Activated T-helper 1 cell treated with Interleukin-2 at 50 U/mL for 16 hours (primary cell): ENCODE results near the gene OAT.

ENCODE experiments used
- DNase-seq: peaks from one replicate; pipeline ENCODE4 v3.0.0-alpha.2; 2020; ENCODE audit warnings: low read depth

Gene OAT

DNA sequence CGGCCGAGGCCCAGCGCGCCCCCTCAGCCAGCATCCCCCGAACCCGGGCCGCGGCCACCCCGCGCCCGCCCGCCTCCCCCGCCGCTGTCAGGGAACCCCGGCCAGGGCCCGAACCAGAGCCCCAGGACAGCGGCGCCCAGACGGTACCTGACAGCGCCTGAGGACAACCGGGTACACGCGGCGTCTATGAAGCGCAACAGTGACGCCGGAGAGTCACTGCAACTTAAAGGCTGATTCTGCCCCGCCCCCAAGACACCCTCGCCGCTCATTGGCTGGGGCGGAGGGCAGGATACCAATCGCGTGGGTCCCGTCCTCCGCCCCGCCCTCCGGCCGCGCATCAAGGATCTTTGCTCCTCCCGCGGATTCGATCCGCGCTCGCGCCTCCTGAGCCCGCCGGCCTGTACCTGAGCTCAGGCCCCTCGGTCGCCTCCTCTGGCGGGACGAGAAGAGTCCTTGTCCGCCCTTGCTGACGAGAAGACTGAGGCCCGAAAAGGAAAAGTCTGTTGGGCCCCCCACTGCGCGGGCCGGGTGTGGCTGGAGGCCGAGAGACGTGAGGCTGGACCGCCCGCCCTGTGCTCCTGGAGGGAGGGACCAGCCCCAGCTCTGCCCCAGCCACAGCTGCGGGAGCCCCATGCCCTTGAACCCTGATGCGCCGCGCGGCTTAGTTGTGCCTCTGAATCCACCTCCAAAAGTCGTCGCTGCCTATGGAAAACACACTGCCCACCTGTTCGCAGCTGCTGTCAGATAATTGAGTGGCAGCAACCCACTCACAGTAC lies at the start of gene OAT:
Gene OAT (minus strand): TSS at position 198 of the 776 bp plus-strand sequence. CDS start 6,752 bp downstream, outside the sequence.
- peak; percentile 91 for DNase-seq

DNA sequence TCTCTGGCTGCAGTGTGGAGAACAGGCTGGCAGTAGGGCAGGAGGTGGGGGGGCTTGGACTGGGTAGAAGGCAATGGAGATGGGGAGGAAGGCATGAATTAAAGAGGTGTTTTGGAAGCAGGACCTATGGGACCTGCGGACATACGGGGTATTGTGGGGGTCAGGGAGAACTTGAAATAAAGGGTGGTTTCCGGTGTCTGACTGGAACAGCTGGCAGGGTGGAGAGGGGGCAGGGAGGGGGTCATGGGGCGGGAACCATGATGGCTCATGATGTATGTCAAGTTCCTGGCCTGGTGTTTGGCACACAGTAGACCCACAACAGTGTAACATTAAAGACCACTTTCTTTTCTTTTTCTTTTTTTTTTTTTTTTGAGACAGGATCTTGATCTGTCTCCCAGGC lies 48.4 kb upstream of the OAT start:
- no peak for DNase-seq

DNA sequence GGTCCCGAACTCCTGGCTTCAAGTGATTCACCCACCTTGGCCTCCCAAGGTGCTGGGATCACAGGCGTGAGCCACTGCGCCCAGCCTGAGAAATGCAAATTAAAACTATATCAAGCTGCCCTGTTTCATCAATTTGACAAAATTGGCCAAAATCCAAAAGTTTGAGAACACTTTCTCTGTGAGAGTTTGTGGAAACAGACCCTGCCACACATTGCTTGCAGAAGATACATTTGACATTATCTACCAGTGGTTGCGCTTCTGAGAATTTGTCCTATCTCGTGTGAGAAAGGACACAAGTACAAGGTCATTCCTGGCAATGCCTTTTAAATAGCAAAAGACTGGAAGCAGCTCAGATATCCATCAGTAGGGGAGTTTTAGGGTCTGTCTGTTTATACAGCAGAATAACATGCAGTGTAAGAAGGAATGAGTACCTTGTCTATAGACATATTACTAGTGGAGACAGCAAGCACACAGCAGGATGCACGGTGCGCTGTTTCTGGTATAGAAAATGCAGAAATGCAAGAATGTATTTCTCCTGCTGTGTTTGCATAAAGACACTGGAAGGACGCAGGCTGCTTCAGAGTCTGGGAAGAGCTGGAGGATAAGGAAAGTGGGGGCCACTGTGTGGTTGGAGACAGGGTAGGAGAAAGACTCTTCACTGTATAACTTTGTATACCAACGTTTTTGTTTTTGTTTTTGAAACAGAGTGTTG lies 47.2 kb upstream of the OAT start:
- no peak for DNase-seq

DNA sequence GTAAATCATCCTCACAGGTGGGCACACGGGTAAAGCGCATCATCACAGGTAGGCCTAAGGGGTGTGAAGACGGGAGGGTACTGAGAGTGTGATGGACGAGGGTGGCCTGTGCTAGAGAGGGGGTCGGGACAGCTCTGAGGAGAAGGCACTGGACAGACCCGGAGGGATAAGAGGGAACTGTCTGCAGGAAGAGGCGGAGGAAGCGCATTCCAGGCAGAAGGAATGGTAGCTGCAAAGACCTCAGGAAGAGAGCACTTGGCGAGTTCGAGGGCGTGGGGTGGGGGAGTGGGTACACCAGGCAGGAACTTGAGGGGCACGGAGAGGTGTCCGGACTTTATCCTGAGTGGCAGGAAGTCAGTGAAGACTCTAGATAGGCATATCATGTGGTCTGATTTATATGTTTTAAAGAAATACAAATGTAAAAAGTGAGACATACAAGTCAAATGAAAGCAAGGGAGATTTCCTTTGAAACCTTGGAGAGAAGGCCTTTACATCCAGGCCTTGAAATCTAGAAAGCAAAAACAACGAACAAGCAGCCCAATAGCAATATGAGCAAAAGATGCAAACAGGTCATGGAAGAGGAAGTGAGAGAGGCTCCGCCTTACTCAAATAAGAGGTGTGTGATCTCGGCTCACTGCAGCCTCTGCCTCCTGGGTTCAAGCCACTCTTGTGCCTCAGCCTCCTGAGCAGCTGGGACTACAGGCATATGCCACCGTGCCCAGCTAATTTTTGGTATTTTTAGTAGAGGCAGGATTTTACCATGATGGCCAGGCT lies 46.5 kb upstream of the OAT start:
- no peak for DNase-seq

DNA sequence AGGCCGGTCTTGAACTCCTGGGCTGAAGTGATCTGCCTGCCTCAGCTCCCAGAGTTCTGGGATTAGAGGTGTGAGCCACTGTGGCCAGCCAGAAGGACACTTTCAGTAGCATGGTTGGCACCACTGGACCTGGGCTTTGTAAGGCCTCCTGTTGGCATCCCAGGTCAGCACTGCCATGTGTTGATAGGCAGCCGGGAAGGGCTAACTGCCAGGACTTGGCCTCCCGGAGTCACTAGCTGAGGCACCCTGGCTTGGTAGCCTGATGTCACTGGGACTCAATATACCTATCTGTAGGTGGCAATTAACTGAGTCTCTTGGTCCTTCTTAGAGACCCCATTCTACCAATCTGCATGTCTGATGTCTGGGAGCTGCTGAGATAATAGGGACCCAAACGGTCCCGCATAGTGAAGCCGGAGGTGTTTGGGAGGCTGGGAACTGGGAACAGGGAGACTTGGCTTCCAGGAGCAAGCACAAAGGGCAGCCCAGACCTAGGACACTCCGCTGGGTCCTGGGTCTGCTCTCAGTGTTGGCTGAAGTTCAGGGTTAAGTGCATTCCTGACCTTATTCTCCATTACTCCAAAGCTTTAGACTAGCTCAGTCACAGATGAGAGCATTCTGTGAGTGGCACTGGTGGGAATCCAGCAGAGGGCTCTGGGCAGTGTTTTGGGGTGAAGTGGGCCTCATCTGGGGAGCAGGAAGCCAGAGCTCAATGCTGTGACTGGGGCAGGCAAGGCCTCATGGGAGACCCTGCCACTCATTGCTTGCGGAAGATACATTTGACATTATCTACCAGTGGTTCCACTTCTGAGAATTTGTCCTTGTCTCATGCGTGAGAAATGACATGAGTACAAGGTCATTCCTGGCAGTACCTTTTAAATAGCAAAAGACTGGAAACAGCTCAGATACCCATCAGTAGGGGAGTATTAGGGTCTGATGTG lies 45.6 kb upstream of the OAT start:
- DNase-seq = no peak

DNA sequence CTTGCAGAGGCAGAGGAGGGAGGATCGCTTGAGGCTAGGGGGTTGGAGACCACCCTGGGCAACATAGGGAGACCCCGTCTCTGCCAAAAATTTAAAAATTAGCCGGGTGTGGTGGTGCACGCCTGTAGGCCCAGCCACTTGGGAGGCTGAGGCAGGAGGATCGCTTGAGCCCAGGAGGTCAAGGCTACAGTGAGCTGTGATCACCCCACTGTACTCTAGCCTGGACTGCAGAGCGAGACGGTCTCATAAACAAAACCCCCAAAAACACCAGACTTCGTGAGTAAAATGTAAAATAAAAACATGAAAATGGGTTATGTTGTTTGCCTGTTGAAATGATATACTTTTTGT lies 43.6 kb upstream of the OAT start:
- no peak for DNase-seq

DNA sequence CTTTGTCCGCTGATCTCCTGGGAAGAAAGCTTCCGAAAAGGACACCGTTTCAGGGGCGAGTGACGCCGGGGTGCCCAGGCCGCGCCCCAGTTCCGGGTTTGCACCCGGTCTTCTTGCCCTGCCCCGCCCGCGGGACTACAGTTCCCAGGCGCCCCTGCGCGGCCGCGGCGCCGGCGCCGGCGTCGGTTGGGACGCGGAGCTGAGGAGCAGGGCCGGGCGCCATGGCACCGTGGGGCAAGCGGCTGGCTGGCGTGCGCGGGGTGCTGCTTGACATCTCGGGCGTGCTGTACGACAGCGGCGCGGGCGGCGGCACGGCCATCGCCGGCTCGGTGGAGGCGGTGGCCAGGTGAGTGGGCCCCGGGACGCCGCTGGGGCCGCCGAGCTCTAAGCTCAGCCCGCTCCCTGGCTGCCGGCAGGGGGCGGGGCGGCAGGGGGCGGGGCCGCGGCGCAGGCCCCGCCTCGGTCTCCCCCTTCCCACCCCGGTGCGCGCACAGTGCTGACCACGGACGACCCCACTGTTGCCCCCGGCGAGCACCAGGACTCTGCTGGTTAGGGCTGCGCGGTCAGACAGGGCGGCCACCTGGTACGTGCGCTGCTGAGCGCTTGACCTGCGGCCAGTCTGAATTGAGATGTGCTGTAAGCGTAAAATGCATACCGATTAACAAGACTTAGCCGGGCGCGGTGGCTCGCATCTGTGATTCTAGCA lies 43.1 kb upstream of the OAT start, which contains the start of gene LHPP:
Gene LHPP (plus strand): TSS at position 182 of the 706 bp plus-strand sequence. CDS start 40 bp downstream, at position 222.
- DNase-seq = peak; percentile 78

DNA sequence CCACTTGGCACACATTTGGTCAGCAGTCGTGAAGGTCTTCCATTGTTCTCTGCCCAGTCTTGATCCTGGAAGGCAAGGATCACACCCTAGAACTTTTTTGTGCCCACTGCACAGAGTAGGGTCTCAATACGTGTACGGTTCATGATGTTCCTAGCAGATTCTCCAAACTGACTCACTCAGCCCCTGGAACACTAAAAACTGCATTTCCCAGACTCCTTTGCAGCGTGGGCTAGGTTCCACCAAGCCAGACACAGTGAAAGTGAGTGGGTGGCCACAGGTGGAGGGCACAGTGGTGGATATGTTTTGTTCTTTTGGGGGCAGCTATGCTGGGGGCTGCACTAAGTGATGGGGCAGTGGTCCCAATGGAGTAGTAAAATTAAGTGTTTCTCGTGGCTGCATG lies 41.4 kb upstream of the OAT start:
- no peak for DNase-seq

DNA sequence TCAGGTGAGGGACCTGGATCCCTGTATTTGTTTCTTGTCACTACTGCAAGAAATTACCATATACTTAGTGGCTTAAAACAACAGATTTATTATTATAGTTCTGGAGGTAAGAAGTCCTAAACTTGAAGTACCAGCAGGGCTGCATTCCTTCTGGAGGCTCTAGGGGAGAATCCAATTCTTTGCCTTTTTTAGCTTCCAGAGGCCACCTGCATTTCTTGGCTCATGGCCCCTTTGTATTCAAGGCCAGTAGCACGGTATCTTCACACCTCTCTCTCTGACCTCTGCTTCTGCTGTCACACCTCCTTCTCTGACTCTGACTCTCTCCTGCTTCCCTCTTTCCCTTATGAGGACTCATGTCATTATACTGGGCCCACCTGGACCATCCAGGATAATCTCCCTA lies 40.7 kb upstream of the OAT start:
- DNase-seq = no peak

DNA sequence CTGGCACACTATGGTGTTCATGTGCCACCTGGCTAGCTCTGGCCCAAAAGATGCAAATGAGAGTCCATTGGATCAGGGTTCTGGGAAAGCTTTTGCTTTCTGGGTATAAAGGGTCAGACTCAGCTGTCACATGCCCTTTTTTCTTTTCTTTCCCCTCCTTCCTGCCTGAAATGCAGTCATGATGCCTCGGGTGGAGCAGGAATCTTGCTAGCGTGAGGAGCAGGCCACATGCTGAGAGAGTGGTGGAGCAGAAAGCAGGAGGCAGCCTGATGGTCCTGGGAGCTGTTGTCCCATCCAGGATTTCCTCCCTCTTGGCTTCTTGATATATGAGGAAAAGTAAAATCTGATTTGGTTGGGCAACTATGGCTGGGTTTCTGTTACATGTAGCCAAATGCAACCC lies 40.2 kb upstream of the OAT start:
- no peak for DNase-seq

DNA sequence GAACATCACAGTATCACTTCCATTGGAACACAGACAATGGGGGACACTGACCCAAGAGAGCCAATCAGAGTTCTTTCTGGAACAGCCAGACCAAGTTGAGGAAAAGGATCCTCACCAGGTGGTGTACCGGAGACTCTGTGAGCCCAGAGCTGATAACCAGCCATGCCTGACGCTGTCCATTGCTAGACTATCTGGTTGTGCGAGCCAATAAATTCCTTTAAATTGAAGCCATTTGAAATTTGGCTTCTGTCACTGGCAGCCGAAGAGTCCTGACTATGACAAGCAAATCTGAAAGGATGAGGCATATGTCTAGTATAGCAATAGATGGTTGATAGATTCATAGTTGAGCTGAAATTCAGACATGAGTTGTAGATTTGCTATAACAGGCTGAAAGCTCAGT lies 39.8 kb upstream of the OAT start:
- DNase-seq = no peak

DNA sequence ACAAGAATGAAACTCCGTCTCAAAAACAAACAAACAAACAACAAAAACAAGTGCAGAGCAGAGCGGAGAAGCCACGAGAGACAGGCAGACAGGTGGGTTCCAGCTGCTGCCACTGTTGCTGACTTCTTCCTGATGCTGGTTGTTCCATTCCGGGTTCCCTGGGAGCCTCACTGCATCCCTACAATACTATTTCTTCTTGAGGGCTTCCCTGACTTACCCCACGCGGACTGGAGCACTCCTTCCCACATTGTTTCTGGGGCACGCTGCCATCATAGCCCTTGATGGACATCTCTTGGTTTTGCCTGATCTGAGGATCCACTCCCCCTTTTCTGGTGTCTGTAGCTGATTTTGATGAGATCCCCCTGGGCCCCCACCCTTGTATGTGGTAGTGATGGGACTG lies 36.7 kb upstream of the OAT start:
- DNase-seq = no peak

DNA sequence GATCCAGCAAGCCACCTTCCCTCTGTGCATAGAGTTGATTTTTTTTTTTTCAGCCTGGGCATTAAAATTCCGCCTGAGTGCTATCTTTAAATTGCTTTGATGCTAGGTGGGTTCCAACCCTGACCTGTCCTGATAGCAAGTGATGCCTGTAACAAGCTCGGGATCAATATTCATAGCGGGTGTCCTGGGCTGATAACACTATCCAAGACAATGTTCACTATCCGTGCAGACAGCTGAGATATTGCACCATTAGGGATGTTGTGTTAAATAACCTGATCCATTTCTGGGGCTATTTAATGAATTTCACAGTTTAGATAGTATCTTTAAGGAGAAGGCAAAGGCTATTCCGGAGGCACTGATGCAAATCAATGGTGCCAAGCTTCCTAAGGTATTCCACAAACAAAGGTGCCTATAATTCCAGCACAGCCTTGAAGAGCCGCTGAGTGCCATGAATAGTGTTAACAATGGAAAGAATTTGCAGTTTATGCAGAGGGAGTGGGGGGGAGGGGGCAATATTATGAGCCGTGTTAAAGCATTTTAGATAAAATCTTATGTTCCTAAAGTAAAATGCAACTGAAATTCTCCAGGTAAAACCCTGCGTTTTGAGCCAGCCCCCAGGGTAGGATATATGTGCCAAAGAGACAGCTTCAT lies 35.4 kb upstream of the OAT start:
- DNase-seq = no peak

DNA sequence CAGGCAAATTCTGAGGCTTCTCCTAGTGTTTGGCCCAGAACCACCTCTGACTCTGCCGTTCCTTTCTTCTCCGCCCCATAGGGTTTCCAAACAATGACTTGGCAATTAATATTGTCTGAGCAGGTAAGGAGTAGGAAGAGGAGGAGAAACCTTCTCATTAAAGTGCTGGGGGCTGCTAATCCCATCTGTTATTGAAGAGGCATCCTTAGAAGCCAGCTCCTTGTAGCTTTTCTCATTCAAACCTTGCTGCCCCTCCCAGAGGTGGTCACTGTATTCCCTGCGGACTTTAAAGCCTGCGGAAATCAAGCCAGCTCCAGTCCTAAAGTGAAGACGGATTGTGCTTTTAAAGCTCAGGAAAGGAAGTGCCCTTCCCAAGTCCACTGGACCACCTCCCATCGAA lies 32.6 kb upstream of the OAT start:
- no peak for DNase-seq

DNA sequence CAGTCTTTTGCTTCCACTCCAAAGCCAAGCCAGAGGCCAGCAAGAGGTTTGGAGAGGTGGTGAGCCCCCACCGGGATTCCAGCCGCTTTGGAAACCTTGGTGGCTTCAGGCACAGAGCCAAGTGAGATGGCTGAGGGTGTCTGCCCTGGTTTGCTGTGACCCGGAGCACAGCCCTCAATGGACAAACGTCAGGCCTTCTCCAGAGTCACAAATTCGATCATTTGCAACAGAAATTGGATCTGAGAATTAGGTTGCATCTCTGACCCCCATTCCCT lies 32.0 kb upstream of the OAT start:
- DNase-seq = no peak

DNA sequence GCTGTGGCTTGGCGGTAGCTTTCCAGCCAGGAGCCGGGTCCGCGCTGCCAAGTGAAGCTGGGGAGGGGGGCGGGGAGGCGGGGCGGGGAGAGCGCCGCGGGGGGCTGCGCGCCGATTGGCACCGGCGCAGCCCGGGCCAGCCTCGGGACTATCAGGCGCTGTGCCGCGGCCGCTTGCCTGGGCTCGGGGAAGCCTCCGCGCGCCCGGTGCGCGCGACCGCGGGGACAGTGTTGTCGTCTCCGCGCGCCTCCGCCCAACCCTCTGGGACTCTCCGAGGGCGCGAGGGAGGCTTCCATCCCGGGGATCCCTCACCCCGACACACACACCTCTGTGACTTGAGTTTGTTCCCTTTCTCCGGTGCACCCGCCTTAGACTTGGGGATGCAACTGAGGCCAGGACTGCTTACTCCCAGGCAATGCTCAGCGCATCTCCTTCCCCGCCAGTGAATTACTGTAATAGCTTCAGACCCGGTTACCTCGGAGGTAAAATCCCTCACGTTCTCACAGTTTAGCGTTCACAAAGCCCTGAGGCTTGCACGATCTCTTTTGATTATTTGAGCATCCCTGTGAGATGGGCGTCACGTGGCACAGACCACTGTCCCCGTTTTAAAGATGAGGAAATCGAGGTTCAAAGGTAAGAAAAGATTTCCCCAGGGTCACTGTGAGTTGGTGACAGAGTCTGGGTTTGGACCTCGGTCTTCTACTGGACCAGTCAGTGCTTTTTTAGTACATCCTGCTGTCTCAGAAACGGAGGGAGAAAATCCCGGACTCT lies 31.5 kb upstream of the OAT start, which contains the start of gene NKX1-2:
Gene NKX1-2 (minus strand): TSS at position 24 of the 771 bp plus-strand sequence. CDS start 92 bp downstream, outside the sequence.
- DNase-seq = no peak

DNA sequence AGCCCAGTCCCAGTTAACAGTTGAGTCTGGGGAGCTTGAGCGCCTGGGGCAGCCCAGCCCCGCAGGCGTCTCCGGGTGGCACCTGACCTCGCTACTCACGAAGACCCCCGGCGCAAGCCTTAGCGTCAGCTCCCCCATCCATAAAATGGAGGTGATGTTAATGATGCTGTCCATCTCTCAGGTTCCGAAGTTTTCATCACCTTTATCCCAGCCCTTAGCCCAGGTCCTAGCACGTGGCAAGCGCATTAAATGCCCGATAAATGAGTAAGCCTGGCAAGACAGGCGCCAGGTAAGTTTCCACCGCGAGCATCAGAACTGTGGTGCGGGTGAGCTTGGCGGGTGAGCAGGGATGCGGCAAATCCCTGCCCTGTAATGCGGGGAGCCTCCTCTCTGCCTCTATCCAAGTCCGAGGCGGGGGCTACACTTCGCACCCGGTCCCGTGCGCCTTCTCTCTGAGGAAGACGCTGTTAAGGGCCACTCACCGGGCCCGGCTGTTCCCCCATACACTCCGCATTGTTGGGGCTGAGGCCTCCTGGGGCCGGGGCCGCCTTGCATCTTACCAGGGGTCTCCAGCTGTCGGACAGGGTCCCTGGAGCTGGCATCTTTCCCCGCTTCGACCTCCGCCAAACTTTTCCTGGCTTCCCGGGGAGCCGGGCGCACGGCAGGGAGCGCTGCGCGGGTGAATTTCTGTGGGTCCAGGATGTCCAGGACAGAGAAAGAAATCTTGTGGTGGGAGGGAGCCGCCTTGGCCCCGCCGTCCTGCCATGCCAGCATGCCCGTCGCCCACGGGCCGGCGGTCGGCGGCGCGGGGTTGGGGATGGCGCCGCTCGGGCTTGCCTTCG lies 30.7 kb upstream of the OAT start:
- no peak for DNase-seq

DNA sequence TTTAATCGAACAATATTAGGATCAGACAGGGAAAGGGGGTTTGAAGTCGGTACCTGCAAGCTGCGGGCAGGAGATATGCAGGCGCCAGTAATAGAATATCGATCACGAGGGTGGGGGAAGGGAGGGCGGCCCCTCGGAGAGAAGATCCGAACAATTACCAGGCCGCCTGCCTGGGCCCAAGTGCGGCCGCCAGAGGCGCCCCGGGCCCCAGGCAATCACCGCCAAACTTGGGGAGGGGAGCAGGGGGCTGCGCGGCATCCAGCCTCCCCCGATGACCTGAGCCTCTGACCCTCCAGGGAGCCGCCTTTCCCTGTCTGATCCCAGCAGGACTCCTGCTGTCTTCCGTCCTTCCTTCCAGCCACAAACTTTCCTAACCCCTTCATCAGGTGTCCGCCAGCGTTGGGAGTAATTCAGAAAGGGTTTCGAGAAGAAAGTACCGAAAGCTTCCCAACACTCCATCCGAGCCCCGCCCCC lies 30.0 kb upstream of the OAT start:
- no peak for DNase-seq
